Ishikawa (cell line): ENCODE data around the gene PANX2.

Experiments
- CEBPB ChIP-seq: IDR thresholded peaks from 2 replicates; pipeline ENCODE4 v1.6.1; 2012
- CREB1 ChIP-seq: IDR thresholded peaks from 2 replicates; pipeline ENCODE4 v1.6.1; 2012; ENCODE audit warnings: low read depth
- EGR1 ChIP-seq: IDR thresholded peaks from 2 replicates; pipeline ENCODE4 v1.6.1; 2012
- EP300 ChIP-seq: IDR thresholded peaks from 2 replicates; pipeline ENCODE4 v1.6.1; 2012; ENCODE audit warnings: borderline replicate concordance
- FOXM1 ChIP-seq: IDR thresholded peaks from 2 replicates; pipeline ENCODE4 v1.6.1; 2012; ENCODE audit warnings: low read depth, borderline replicate concordance
- NFIC ChIP-seq: IDR thresholded peaks from 2 replicates; pipeline ENCODE4 v1.6.1; 2012
- RAD21 ChIP-seq: IDR thresholded peaks from 2 replicates; pipeline ENCODE4 v1.6.1; 2012; ENCODE audit warnings: low read depth
- TAF1 ChIP-seq: IDR thresholded peaks from 2 replicates; pipeline ENCODE4 v1.6.1; 2012; ENCODE audit warnings: low read depth, mild to moderate bottlenecking
- TCF12 ChIP-seq: IDR thresholded peaks from 2 replicates; pipeline ENCODE4 v1.6.1; 2012; ENCODE audit warnings: low read depth
- TEAD4 ChIP-seq: IDR thresholded peaks from 2 replicates; pipeline ENCODE4 v1.6.1; 2012
- ZBTB7A ChIP-seq: IDR thresholded peaks from 2 replicates; pipeline ENCODE4 v1.6.1; 2012; ENCODE audit warnings: low read depth
- TF ChIP-seq, protein P1 (sequence below): IDR thresholded peaks from 2 replicates; pipeline ENCODE4 v1.6.1; 2012; ENCODE audit warnings: low read depth, mild to moderate bottlenecking
- TF ChIP-seq, protein P2 (sequence below): IDR thresholded peaks from 2 replicates; pipeline ENCODE4 v1.6.1; 2012

PANX2 gene

DNA sequence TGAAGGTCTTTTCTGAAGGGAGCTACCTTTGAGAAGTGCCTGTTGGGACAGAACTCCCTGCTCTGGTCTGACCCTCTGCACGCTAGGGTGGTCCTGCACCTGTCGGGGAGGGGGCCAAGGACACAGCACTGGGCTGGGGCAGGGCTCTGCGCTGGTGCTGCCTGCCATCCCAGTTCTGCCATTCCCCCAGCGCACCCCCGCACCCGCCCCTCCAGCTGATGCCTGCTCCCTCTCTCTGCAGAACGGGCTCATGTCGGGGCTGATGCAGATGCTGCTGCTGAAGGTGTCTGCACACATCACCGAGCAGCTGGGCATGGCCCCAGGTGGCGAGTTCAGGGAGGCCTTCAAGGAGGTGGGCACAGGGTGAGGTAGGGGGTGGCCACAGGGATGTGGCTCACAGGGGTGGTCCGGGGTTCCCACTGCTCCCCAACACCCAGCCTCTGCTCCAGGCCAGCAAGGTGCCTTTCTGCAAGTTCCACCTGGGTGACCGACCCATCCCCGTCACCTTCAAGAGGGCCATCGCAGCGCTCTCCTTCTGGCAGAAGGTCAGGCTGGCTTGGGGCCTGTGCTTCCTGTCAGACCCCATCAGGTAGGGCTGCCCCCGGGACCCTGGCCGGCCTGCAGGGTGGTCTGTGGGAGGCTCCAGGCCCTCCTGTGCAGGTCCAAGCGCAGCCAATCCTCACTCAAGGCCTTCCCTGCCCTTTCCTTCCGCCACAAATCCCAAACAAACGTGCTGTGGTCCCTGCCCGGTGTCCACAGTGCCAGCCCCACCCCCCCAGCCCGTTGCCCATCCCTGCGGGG, 26.7 kb downstream of the PANX2 start:
- TF ChIP-seq FOXM1: no peak
- TF ChIP-seq, protein P1, sequence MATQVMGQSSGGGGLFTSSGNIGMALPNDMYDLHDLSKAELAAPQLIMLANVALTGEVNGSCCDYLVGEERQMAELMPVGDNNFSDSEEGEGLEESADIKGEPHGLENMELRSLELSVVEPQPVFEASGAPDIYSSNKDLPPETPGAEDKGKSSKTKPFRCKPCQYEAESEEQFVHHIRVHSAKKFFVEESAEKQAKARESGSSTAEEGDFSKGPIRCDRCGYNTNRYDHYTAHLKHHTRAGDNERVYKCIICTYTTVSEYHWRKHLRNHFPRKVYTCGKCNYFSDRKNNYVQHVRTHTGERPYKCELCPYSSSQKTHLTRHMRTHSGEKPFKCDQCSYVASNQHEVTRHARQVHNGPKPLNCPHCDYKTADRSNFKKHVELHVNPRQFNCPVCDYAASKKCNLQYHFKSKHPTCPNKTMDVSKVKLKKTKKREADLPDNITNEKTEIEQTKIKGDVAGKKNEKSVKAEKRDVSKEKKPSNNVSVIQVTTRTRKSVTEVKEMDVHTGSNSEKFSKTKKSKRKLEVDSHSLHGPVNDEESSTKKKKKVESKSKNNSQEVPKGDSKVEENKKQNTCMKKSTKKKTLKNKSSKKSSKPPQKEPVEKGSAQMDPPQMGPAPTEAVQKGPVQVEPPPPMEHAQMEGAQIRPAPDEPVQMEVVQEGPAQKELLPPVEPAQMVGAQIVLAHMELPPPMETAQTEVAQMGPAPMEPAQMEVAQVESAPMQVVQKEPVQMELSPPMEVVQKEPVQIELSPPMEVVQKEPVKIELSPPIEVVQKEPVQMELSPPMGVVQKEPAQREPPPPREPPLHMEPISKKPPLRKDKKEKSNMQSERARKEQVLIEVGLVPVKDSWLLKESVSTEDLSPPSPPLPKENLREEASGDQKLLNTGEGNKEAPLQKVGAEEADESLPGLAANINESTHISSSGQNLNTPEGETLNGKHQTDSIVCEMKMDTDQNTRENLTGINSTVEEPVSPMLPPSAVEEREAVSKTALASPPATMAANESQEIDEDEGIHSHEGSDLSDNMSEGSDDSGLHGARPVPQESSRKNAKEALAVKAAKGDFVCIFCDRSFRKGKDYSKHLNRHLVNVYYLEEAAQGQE: no peak
- no peak for TF ChIP-seq NFIC
- no peak for TF ChIP-seq CREB1
- no peak for TF ChIP-seq EP300
- TF ChIP-seq RAD21: no peak
- no peak for TF ChIP-seq ZBTB7A

DNA sequence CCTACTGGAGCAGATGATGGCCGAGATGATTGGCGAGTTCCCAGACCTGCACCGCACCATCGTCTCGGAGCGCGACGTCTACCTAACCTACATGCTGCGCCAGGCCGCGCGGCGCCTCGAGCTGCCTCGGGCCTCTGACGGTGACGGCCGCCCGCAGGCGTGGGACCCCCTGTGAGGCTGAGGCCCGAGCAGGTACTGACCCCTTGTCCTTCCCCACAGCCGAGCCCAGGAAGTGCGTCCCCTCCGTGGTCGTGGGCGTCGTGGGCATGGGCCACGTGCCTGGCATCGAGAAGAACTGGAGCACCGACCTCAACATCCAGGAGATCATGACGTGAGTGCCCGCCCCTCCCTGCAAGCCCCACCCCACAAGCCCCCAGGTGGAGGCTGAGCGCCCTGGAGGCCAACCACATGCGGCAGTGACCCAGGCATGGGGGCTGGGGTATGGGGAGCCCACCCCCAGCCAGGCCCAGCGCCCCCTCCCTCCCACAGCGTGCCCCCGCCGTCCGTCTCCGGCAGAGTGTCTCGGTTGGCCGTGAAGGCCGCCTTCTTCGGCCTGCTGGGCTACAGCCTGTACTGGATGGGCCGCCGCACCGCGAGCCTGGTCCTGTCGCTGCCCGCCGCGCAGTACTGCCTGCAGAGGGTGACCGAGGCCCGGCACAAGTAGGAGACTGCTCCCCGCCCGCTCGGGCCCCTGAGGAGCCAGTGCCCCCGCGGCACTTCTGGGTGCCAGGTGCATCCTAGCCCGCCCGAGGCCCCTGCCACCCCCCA, 27.5 kb downstream of the PANX2 start:
- TF ChIP-seq NFIC: no peak
- no peak for TF ChIP-seq EGR1
- TF ChIP-seq, protein P1: no peak
- no peak for TF ChIP-seq ZBTB7A
- no peak for TF ChIP-seq CEBPB
- no peak for TF ChIP-seq RAD21
- TF ChIP-seq, protein P2, sequence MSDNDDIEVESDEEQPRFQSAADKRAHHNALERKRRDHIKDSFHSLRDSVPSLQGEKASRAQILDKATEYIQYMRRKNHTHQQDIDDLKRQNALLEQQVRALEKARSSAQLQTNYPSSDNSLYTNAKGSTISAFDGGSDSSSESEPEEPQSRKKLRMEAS: no peak
- TF ChIP-seq TCF12: no peak

DNA sequence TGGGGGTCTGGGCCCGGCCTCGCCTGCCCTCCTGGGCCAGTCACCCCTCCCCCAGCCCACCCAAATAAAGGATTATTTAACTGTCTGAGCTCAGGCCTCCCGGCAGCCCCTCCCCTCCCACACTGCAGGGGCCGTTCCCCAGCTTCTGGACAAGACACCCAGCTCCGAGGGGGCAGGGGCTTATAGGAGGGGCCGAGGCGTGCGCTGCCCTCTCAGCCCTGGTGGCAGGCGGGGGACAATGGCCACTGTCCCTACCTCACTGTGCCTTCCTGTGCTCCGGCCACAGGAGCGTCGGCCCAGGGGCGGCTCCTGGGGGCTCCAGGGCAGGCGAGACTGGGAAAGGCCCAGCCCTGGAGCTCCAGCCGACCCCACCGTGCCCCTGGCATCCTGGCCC, 28.1 kb downstream of the PANX2 start:
- no peak for TF ChIP-seq CEBPB
- TF ChIP-seq ZBTB7A: no peak

DNA sequence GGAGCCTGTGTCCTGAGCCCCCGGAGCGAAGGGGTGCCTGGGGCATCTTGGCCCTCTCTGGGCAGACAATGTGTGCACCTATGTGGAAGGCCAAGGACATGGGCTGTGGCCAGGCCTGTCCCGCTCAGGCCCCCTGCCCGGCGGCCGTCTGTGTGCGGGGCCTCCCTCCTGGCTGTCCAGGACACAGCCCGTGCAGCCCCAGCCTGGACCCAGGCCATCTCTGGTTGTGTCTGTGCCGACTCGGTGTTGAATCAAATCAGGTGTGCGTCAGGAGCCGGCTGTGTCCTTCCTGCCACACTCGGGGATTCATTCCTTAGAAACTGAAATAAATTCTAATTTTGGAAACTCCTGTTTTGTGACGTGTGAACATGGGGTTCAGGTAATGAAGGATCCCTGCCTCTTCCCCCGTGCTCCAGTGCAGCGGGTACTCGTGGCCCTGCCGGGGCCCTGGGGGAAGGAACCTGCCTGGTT, 28.8 kb downstream of the PANX2 start:
- TF ChIP-seq EP300: no peak
- TF ChIP-seq EGR1: no peak
- no peak for TF ChIP-seq TEAD4
- no peak for TF ChIP-seq FOXM1
- TF ChIP-seq TCF12: no peak
- TF ChIP-seq RAD21: no peak
- no peak for TF ChIP-seq ZBTB7A
- no peak for TF ChIP-seq TAF1
- TF ChIP-seq, protein P1: no peak

DNA sequence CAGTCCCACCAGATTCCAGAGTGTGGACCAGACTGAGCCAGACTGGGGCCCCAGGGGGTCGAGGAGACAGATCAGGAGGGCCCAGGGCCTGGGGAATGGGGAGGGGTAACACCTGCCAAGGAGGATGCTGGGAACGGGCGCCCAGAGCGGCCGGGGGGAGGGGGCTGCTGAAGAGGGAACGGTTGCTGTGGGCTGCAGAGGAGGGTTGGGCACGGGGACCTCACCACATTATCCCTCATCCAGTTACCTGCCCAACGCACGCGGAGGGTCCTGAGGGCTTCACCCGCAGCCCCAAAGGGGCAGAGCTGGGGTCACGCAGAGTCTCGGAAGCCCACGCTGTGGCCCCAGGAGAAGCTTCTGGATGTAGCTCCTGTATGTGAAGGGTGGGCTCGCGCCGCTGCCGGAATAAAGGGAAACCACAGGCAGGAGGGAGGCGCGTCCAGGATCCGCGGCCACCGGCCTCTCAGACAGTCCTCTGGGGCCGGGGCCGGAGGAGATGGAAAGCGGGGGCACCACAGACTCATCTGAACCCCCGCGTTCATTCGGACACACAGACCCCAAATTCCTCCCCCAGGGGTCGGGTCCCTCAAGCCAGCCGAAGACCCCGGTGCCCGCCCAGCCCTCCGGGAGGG, 29.4 kb downstream of the PANX2 start:
- TF ChIP-seq TEAD4: no peak
- no peak for TF ChIP-seq NFIC
- TF ChIP-seq ZBTB7A: peak; percentile 86
- TF ChIP-seq EP300: no peak
